Neural cell (in vitro differentiated cells): ENCODE results near the gene HBQ1. TPM values are rescaled to one million over a fixed set of nuclear protein-coding genes. Genes with fewer than 3 reads are reported as not detected.

Source experiments
- H2AFZ ChIP-seq: fragments of 200-600, 300-800 bp; sonication (generic), shearing (Covaris generic); 2 replicates; pipeline ENCODE4 v1.6.0; 2014; ENCODE audit warnings: low read depth, mild to moderate bottlenecking, antibody characterized with exemption, low read length, moderate library complexity
- H3F3A ChIP-seq: fragments of 200-600 bp; shearing (Covaris generic); 2 replicates; pipeline ENCODE4 v1.6.1; 2016; ENCODE audit warnings: mild to moderate bottlenecking, moderate library complexity, mixed read lengths, antibody characterized with exemption, low read length; ENCODE audit not compliant: insufficient read depth, poor library complexity, severe bottlenecking
- H3K27ac ChIP-seq: fragments of 200-600, 300-800 bp; sonication (generic), shearing (Covaris generic); 2 replicates; pipeline ENCODE4 v1.5.1; 2014; ENCODE audit warnings: mild to moderate bottlenecking, low read length, moderate library complexity
- H3K27me3 ChIP-seq: fragments of 300-800, 200-600 bp; sonication (generic), shearing (Covaris generic); 2 replicates; pipeline ENCODE4 v1.6.0; 2014; ENCODE audit warnings: mild to moderate bottlenecking, low read depth, low read length, moderate library complexity; ENCODE audit not compliant: insufficient read depth
- H3K36me3 ChIP-seq: fragments of 300-800, 200-600 bp; sonication (generic), shearing (Covaris generic); 2 replicates; pipeline ENCODE4 v1.5.1; 2014; ENCODE audit warnings: mild to moderate bottlenecking, antibody characterized with exemption, low read length, moderate library complexity; ENCODE audit not compliant: insufficient read depth
- H3K4me2 ChIP-seq: fragments of 300-800, 200-600 bp; sonication (generic), shearing (Covaris generic); 2 replicates; pipeline ENCODE4 v1.6.0; 2014; ENCODE audit warnings: mild to moderate bottlenecking, low read length
- H3K4me3 ChIP-seq: fragments of 300-800, 200-600 bp; sonication (generic), shearing (Covaris generic); 2 replicates; pipeline ENCODE4 v1.5.1; 2014; ENCODE audit warnings: mild to moderate bottlenecking, low read length, moderate library complexity
- H3K79me2 ChIP-seq: fragments of 200-600 bp; shearing (Covaris generic); replicated peaks from 2 replicates; pipeline ENCODE4 v1.6.0; 2014; ENCODE audit warnings: mild to moderate bottlenecking, low read length, moderate library complexity; ENCODE audit not compliant: insufficient read depth
- H3K9ac ChIP-seq: fragments of 300-800, 200-600 bp; sonication (generic), shearing (Covaris generic); 2 replicates; pipeline ENCODE4 v1.6.1; 2016; ENCODE audit warnings: mild to moderate bottlenecking, low read length, mixed read lengths
- H3K9me2 ChIP-seq: fragments of 200-600 bp; shearing (Covaris generic); 2 replicates; pipeline ENCODE4 v1.6.1; 2016; ENCODE audit warnings: mild to moderate bottlenecking, low read length, mixed read lengths; ENCODE audit not compliant: insufficient read depth
- H3K9me3 ChIP-seq: fragments of 200-600, 300-800 bp; sonication (generic), shearing (Covaris generic); 2 replicates; pipeline ENCODE4 v1.6.1; 2016; ENCODE audit warnings: mild to moderate bottlenecking, mixed run types, low read length, moderate library complexity, mixed read lengths
- H4K20me1 ChIP-seq: fragments of 200-600 bp; shearing (Covaris generic); 2 replicates; pipeline ENCODE4 v1.6.1; 2016; ENCODE audit warnings: mild to moderate bottlenecking, mixed run types; ENCODE audit not compliant: insufficient read depth
- EP300 ChIP-seq: fragments of 450-650 bp; conservative IDR thresholded peaks from 2 replicates; pipeline ENCODE4 v1.6.1; 2014; ENCODE audit warnings: antibody characterized with exemption, mild to moderate bottlenecking, moderate library complexity; ENCODE audit not compliant: poor library complexity, severe bottlenecking
- EZH2 ChIP-seq: fragments of 200-600, 300-800 bp; shearing (Covaris generic), sonication (generic); IDR thresholded peaks from 2 replicates; pipeline ENCODE4 v1.6.1; 2014; ENCODE audit warnings: antibody characterized with exemption, low read length, borderline replicate concordance, mild to moderate bottlenecking; ENCODE audit not compliant: insufficient read depth, poor library complexity, severe bottlenecking
- MXI1 ChIP-seq: fragments of 450-650 bp; conservative IDR thresholded peaks from 2 replicates; pipeline ENCODE4 v1.6.1; 2014; ENCODE audit warnings: antibody characterized with exemption, mild to moderate bottlenecking; ENCODE audit not compliant: poor library complexity, severe bottlenecking
- POLR2AphosphoS5 ChIP-seq: IDR thresholded peaks from 2 replicates; pipeline ENCODE4 v1.6.1; 2012
- RAD21 ChIP-seq: fragments of 450-650 bp; conservative IDR thresholded peaks from 2 replicates; pipeline ENCODE4 v1.6.1; 2014; ENCODE audit warnings: antibody characterized with exemption, mild to moderate bottlenecking, moderate library complexity
- SMC3 ChIP-seq: fragments of 450-650 bp; conservative IDR thresholded peaks from 2 replicates; pipeline ENCODE4 v1.6.1; 2014; ENCODE audit warnings: antibody characterized with exemption, mild to moderate bottlenecking, moderate library complexity; ENCODE audit not compliant: poor library complexity
- TAF1 ChIP-seq: IDR thresholded peaks from 2 replicates; pipeline ENCODE4 v1.6.1; 2012; ENCODE audit warnings: low read depth
- polyA plus RNA-seq: library from polyadenylated mRNA; depleted of rRNA; stranded (reverse); fragments of >200 nt; gene quantifications from 2 replicates; pipeline ENCODE4 v1.2.3, GENCODE V29; 2014
- TF ChIP-seq, protein P1 (sequence below): IDR thresholded peaks from 2 replicates; pipeline ENCODE4 v1.6.1; 2012; ENCODE audit warnings: borderline replicate concordance
- TF ChIP-seq, protein P2 (sequence below): fragments of 450-650 bp; IDR thresholded peaks from 2 replicates; pipeline ENCODE4 v1.5.1; 2014; ENCODE audit warnings: antibody characterized with exemption, mild to moderate bottlenecking, moderate library complexity; ENCODE audit not compliant: poor library complexity, severe bottlenecking

The HBQ1 gene
- polyA plus RNA-seq, 1 donor from 2014 or later: 4.5 TPM

DNA sequence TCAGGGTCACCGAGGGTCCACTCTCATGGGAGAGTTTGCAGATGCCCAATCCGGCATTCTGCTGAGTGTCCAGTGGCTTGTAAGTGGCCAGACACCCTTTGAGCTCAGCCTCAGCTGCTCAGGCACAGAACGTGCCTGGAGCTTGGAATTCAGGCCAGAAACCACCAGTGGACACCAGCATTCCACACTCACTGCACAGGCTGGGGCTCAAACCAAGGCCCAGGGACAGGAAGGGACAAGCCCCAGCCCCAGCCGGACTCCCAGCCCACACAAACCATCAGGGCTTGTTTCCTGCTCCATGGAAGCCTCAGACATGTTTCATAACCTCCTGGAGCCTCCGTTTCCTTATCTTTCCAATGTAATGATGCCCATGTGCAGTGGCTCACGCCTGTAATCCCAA is 36.8 kb upstream of the HBQ1 start:
- Histone ChIP-seq H3K27me3 (no peaks in the 10 kb centered on the region), H2AFZ (no peak overlapping the region), H3F3A (no peaks in the 10 kb centered on the region), H3K36me3 (no peaks in the 10 kb centered on the region), H4K20me1 (no peaks in the 10 kb centered on the region), H3K4me2 (no peak overlapping the region), H3K4me3 (no peak overlapping the region), H3K27ac (no peak overlapping the region), H3K79me2 (no peaks in the 10 kb centered on the region), H3K9me3 (no peaks in the 10 kb centered on the region), H3K9me2 (no peaks in the 10 kb centered on the region), H3K9ac (no peak overlapping the region)
- TF ChIP-seq, protein P1, sequence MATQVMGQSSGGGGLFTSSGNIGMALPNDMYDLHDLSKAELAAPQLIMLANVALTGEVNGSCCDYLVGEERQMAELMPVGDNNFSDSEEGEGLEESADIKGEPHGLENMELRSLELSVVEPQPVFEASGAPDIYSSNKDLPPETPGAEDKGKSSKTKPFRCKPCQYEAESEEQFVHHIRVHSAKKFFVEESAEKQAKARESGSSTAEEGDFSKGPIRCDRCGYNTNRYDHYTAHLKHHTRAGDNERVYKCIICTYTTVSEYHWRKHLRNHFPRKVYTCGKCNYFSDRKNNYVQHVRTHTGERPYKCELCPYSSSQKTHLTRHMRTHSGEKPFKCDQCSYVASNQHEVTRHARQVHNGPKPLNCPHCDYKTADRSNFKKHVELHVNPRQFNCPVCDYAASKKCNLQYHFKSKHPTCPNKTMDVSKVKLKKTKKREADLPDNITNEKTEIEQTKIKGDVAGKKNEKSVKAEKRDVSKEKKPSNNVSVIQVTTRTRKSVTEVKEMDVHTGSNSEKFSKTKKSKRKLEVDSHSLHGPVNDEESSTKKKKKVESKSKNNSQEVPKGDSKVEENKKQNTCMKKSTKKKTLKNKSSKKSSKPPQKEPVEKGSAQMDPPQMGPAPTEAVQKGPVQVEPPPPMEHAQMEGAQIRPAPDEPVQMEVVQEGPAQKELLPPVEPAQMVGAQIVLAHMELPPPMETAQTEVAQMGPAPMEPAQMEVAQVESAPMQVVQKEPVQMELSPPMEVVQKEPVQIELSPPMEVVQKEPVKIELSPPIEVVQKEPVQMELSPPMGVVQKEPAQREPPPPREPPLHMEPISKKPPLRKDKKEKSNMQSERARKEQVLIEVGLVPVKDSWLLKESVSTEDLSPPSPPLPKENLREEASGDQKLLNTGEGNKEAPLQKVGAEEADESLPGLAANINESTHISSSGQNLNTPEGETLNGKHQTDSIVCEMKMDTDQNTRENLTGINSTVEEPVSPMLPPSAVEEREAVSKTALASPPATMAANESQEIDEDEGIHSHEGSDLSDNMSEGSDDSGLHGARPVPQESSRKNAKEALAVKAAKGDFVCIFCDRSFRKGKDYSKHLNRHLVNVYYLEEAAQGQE: no peak
- TF ChIP-seq RAD21 (no peak), EP300 (no peak), SMC3 (no peak), EZH2 (no peak)
- TF ChIP-seq, protein P2, sequence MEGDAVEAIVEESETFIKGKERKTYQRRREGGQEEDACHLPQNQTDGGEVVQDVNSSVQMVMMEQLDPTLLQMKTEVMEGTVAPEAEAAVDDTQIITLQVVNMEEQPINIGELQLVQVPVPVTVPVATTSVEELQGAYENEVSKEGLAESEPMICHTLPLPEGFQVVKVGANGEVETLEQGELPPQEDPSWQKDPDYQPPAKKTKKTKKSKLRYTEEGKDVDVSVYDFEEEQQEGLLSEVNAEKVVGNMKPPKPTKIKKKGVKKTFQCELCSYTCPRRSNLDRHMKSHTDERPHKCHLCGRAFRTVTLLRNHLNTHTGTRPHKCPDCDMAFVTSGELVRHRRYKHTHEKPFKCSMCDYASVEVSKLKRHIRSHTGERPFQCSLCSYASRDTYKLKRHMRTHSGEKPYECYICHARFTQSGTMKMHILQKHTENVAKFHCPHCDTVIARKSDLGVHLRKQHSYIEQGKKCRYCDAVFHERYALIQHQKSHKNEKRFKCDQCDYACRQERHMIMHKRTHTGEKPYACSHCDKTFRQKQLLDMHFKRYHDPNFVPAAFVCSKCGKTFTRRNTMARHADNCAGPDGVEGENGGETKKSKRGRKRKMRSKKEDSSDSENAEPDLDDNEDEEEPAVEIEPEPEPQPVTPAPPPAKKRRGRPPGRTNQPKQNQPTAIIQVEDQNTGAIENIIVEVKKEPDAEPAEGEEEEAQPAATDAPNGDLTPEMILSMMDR: no peak

DNA sequence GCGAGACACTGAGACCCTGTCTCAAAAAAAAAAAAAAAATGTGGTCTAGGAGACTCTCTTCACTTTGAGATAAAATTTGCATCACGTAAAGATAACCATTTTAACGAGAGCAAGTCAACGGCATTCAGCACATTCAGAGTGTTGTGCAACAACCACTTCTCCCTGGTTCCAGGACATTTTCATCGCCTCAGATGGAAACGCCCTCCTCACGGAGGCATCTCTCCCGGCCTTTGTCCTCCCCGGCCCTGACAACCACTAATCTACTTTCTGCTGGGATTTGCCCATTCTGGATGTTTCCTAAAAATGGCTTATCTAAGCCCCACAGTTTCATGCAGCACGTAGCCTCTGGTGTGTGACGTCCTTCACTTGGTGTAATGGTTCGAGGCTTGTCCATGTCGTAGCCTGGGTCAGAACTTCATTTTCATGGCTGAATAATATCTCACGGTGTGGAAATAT is 35.4 kb upstream of the HBQ1 start:
- no peak for TF ChIP-seq MXI1
- TF ChIP-seq, protein P2: no peak
- TF ChIP-seq EZH2: no peak
- TF ChIP-seq POLR2AphosphoS5: no peak
- TF ChIP-seq, protein P1: no peak
- TF ChIP-seq RAD21: no peak
- TF ChIP-seq TAF1: no peak
- no peak for TF ChIP-seq SMC3
- no peak for TF ChIP-seq EP300
- H3F3A ChIP-seq: no peaks in the 10 kb centered on the region
- H3K4me2 ChIP-seq: no peak overlapping the region
- H3K9ac ChIP-seq: no peak overlapping the region
- no peaks in the 10 kb centered on the region for H3K36me3 ChIP-seq
- no peak overlapping the region for H3K4me3 ChIP-seq
- no peaks in the 10 kb centered on the region for H3K9me2 ChIP-seq
- H2AFZ ChIP-seq: no peak overlapping the region
- H3K79me2 ChIP-seq: no peaks in the 10 kb centered on the region
- no peaks in the 10 kb centered on the region for H3K27me3 ChIP-seq
- no peak overlapping the region for H3K27ac ChIP-seq
- H4K20me1 ChIP-seq: no peaks in the 10 kb centered on the region
- no peaks in the 10 kb centered on the region for H3K9me3 ChIP-seq
